ENCODE measurements around the gene NUP37. TPM values are rescaled to one million over a fixed set of nuclear protein-coding genes. Genes with fewer than 3 reads are reported as not detected.

NUP37 gene
- total and polyA plus RNA-seq, 2 donors (not counting 1 experiment from before 2014, with no cell fraction given) = 19.1 to 22.2 TPM

GRCh38 chr12:102043928-102044327 is 76.0 kb downstream of the NUP37 start:
- Histone ChIP-seq H3K27ac (ENCODE audit: low read length in 2 of 2) (no peak overlapping the region), H3K4me3 (ENCODE audit: control extremely low read depth in 1 of 5, extremely low read depth in 1 of 5, insufficient read depth in 1 of 5, low read depth in 2 of 5, low read length in 4 of 5) (no peak overlapping the region), H2AFZ (ENCODE audit: insufficient read depth, low read depth, low read length, poor library complexity, severe bottlenecking) (no peak overlapping the region), H4K20me1 (ENCODE audit: control insufficient read depth, insufficient read depth, low read length, poor library complexity, severe bottlenecking) (no peaks in the 10 kb centered on the region), H3K9me3 (ENCODE audit: control extremely low read depth in 1 of 3, control insufficient read depth in 2 of 3, insufficient read depth in 1 of 3, low read length in 2 of 3) (no peaks in the 10 kb centered on the region), H3K27me3 (replicated peaks in 1 of 4; ENCODE audit: control extremely low read depth in 1 of 4, control insufficient read depth in 3 of 4, insufficient read depth in 4 of 4, low read length in 3 of 4) (no peaks in the 10 kb centered on the region), H3K9ac (ENCODE audit: low read length) (no peak overlapping the region), H3K79me2 (ENCODE audit: control insufficient read depth, insufficient read depth, low read length) (peaks cover 3% of the 10 kb centered on the region), H3K4me2 (replicated peaks; ENCODE audit: low read depth, low read length, poor library complexity, severe bottlenecking) (no peak overlapping the region), H3K4me1 (ENCODE audit: control insufficient read depth in 2 of 2, insufficient read depth in 2 of 2, low read length in 2 of 2) (peaks cover 0 to 3% of the 10 kb centered on the region in 2 donors), H3K36me3 (replicated peaks in 1 of 2; ENCODE audit: control extremely low read depth in 1 of 2, control insufficient read depth in 1 of 2, extremely low read depth in 1 of 2, insufficient read depth in 2 of 2, low read length in 1 of 2) (peaks cover 9 to 42% of the 10 kb centered on the region in 2 experiments)
- ChIA-PET POLR2A (no interaction called here), CTCF (no interaction called here)
- H3K27ac Mint-ChIP-seq = no peak overlapping the region
- H3K4me1 Mint-ChIP-seq = peaks cover 3% of the 10 kb centered on the region
- no peak for TF ChIP-seq CTCF (IDR thresholded peaks at IDR 0.05)
- no peak for TF ChIP-seq EZH2 (IDR thresholded peaks at IDR 0.05; ENCODE audit: borderline replicate concordance, insufficient read depth, low read depth, low read length, poor library complexity, severe bottlenecking)
- no peak for ATAC-seq (ENCODE audit: low read depth)
- no peak for DNase-seq
- H3K9me3 Mint-ChIP-seq (ENCODE audit: insufficient read depth) = no peaks in the 10 kb centered on the region
- no CpG with 5 or more reads among the region's 1 CpG for WGBS (ENCODE audit: insufficient coverage)
- no peaks in the 10 kb centered on the region for H3K27me3 Mint-ChIP-seq
- no peak overlapping the region for H3K4me3 Mint-ChIP-seq
- intact Hi-C loops (cut with micrococcal nuclease) = no loop called here

DNA sequence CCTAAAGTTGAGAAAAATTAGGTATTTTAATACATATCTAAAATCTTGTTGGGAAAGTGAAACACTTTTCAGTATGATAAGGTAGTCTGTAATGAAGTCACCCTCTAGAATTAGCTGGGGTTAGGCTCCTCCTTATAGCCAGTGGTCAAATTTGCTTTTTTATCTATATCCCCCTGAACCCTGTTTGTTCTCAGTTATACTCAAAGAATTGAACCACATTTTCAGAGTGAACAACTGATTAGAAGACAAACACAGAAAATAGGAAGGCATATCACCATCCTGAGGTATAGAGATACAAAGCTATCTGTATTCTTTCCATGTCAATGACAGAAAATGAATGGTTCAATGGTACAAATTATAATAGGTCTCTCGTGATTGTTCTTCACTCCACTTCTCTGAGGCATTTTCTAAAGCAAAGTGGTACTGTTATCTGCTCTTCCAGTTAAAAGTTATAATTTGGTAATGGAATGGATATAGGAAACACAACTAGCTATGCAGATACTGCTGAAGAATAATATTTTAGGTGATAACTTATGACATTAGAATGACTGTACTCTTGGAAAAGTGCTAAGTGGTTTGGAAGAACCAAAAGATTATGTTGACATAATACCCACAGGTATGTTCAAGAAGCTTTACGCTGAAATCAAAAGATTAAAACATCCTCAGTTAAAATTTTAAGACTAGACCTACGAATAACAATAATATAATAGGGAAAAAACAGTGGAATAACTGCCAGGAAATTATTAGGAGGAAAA is 85.7 kb downstream of the NUP37 start:
- TF ChIP-seq EZH2 (IDR thresholded peaks at IDR 0.05; ENCODE audit: borderline replicate concordance, insufficient read depth, low read depth, low read length, poor library complexity, severe bottlenecking) (no peak), CTCF (IDR thresholded peaks at IDR 0.05) (no peak)
- no CpG with 5 or more reads among the region's 3 CpGs for WGBS (ENCODE audit: insufficient coverage)
- CTCF ChIA-PET = interaction anchor here (0.8 kb wide), 1 partner anchor 94 kb away, joined by 3 read pairs; no protein-coding TSS in a partner anchor

More for the DNA sequence above, 85.7 kb downstream of the NUP37 start:
- Mint-ChIP-seq H3K9me3 (ENCODE audit: insufficient read depth) (no peaks in the 10 kb centered on the region), H3K4me3 (no peak overlapping the region), H3K27me3 (no peaks in the 10 kb centered on the region), H3K27ac (no peak overlapping the region), H3K4me1 (no peaks in the 10 kb centered on the region)
- no peak overlapping the region for H3K4me3 ChIP-seq (ENCODE audit: control extremely low read depth in 1 of 5, extremely low read depth in 1 of 5, insufficient read depth in 1 of 5, low read depth in 2 of 5, low read length in 4 of 5)
- no peaks in the 10 kb centered on the region for H4K20me1 ChIP-seq (ENCODE audit: control insufficient read depth, insufficient read depth, low read length, poor library complexity, severe bottlenecking)
- H3K4me2 ChIP-seq (replicated peaks; ENCODE audit: low read depth, low read length, poor library complexity, severe bottlenecking) = no peak overlapping the region
- ATAC-seq (ENCODE audit: low read depth) (no peak), DNase-seq (no peak)
- peaks cover 17 to 56% of the 10 kb centered on the region in 2 experiments for H3K36me3 ChIP-seq (replicated peaks in 1 of 2; ENCODE audit: control extremely low read depth in 1 of 2, control insufficient read depth in 1 of 2, extremely low read depth in 1 of 2, insufficient read depth in 2 of 2, low read length in 1 of 2)
- H3K27me3 ChIP-seq (replicated peaks in 1 of 4; ENCODE audit: control extremely low read depth in 1 of 4, control insufficient read depth in 3 of 4, insufficient read depth in 4 of 4, low read length in 3 of 4) = no peaks in the 10 kb centered on the region
- intact Hi-C loops (cut with micrococcal nuclease) = no loop called here
- no peak overlapping the region for H3K9ac ChIP-seq (ENCODE audit: low read length)
- H3K9me3 ChIP-seq (ENCODE audit: control extremely low read depth in 1 of 3, control insufficient read depth in 2 of 3, insufficient read depth in 1 of 3, low read length in 2 of 3) = no peaks in the 10 kb centered on the region
- POLR2A ChIA-PET = no interaction called here
- no peak overlapping the region for H3K27ac ChIP-seq (ENCODE audit: low read length in 2 of 2)
- no peaks in the 10 kb centered on the region for H3K4me1 ChIP-seq (ENCODE audit: control insufficient read depth in 2 of 2, insufficient read depth in 2 of 2, low read length in 2 of 2)
- no peaks in the 10 kb centered on the region for H3K79me2 ChIP-seq (ENCODE audit: control insufficient read depth, insufficient read depth, low read length)
- no peak overlapping the region for H2AFZ ChIP-seq (ENCODE audit: insufficient read depth, low read depth, low read length, poor library complexity, severe bottlenecking)
